Measurements from ENCODE around the gene RHNO1.

Gene RHNO1

DNA sequence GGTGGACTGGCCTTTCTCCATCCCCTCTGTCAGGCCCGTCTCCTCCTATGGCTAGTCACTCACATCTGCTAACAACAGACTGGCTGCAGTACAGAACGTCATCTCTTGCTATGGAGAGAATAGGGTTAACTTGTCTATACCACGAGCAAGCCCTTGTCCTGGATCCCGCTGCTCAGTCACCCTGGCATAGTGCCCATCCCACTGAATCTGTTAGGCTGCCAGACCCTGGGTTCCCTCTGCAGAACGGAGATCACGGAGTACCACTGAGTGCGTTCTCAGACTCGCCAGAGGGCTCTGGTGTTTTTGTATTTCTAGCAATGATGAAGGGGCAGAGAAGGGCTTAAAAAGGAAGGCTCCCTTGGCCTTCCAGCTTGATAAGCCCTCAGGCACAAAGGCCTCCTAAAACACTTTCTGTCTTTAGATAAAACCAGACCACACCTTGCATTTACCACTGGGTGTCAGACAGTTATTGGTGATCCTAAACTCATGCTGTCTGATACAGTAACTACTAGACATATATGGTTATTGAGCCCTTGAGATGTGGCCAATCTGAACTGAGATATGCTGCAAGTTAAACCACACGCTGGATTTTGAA, 35.9 kb upstream of the RHNO1 start:
- no peak for FAIRE-seq
- TF ChIP-seq POU2F2 (IDR thresholded peaks at IDR 0.05; ENCODE audit: low read depth, low read length): no peak
- TF ChIP-seq PAX5 (IDR thresholded peaks at IDR 0.05; ENCODE audit: insufficient read depth, low read length, severe bottlenecking): no peak
- TF ChIP-seq TAF1 (IDR thresholded peaks at IDR 0.05; ENCODE audit: low read depth, low read length): no peak
- TF ChIP-seq POLR2A (IDR thresholded peaks at IDR 0.05; ENCODE audit: low read depth, low read length): no peak
- TF ChIP-seq SPI1 (IDR thresholded peaks at IDR 0.05; ENCODE audit: low read depth, low read length): no peak
- no peak for TF ChIP-seq POLR2AphosphoS5 (IDR thresholded peaks at IDR 0.05; ENCODE audit: low read depth, low read length)

DNA sequence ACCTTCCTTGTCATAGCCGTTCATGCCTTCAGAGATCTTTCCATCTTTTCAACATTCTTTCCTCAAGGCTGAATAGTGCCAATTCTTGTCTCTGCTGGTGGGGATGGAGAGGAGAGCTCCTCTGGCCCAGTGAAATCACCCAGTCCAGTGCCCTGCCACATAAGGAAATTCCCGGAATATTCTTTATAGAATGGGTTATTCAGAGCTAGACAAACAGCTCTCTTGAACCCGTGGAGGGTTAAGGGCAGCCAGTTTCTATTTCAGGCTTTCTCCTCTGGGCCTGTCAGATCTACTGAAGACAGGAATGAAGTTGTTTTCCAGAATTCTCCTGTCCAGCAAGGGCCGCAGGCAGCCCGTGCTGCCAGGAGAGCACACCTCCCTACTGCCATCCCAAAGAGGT, 34.1 kb upstream of the RHNO1 start:
- TF ChIP-seq POU2F2 (IDR thresholded peaks at IDR 0.05; ENCODE audit: low read depth, low read length): no peak
- TF ChIP-seq POLR2A (IDR thresholded peaks at IDR 0.05; ENCODE audit: low read depth, low read length): no peak
- no peak for TF ChIP-seq TAF1 (IDR thresholded peaks at IDR 0.05; ENCODE audit: low read depth, low read length)
- TF ChIP-seq PAX5 (IDR thresholded peaks at IDR 0.05; ENCODE audit: insufficient read depth, low read length, severe bottlenecking): no peak
- TF ChIP-seq SPI1 (IDR thresholded peaks at IDR 0.05; ENCODE audit: low read depth, low read length): no peak
- no peak for TF ChIP-seq POLR2AphosphoS5 (IDR thresholded peaks at IDR 0.05; ENCODE audit: low read depth, low read length)

More for the DNA sequence above, 35.9 kb upstream of the RHNO1 start:
- DNase-seq (ENCODE audit: insufficient read length, low spot score): no peak

DNA sequence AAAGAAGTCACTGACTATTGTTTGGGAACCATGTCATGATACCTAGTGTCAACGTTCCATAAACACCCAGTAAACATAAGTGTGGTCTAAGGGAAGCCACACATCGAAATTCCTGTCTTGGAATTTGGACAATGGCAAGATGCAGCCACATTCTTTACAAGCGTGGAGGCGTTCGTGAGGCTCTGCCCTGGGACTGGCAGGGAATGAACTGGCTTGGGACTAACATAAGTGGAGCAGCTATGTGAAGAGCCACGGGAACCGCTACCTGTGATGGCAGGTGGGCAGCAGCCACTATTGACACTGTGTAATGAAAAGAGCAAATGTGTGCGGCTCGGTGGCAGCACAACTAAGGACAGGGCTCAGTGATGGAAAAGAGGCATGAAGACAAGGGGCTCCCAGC, 32.2 kb upstream of the RHNO1 start:
- DNase-seq (ENCODE audit: insufficient read length, low spot score): no peak
- TF ChIP-seq POLR2A (IDR thresholded peaks at IDR 0.05; ENCODE audit: low read depth, low read length): no peak
- TF ChIP-seq POLR2AphosphoS5 (IDR thresholded peaks at IDR 0.05; ENCODE audit: low read depth, low read length): no peak
- no peak for TF ChIP-seq SPI1 (IDR thresholded peaks at IDR 0.05; ENCODE audit: low read depth, low read length)
- no peak for TF ChIP-seq TAF1 (IDR thresholded peaks at IDR 0.05; ENCODE audit: low read depth, low read length)
- no peak for TF ChIP-seq POU2F2 (IDR thresholded peaks at IDR 0.05; ENCODE audit: low read depth, low read length)
- no peak for TF ChIP-seq PAX5 (IDR thresholded peaks at IDR 0.05; ENCODE audit: insufficient read depth, low read length, severe bottlenecking)
- FAIRE-seq: no peak

More for the DNA sequence above, 34.1 kb upstream of the RHNO1 start:
- DNase-seq (ENCODE audit: insufficient read length, low spot score) (no peak), FAIRE-seq (no peak)

DNA sequence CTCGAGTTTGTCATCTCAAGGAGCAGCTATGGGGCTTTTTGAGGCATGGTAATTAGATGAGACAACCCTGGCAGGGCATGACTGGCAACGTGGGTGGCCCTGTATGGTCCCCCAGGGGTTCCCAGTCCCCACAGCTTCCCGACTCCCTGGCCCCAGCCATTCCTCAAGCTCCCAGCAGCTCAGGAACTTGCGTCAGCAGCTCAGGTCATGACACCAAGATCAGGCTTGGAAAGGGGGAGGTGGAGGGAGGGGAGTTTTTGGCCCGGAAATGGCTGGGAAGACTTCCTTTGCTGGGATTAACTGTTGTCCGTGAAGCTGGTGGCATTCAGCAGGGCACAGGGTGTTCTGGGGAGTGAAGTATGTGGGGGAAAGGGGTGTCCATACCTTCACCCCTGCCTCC, 31.7 kb upstream of the RHNO1 start:
- DNase-seq (ENCODE audit: insufficient read length, low spot score) (no peak), FAIRE-seq (no peak)
- TF ChIP-seq POLR2AphosphoS5 (IDR thresholded peaks at IDR 0.05; ENCODE audit: low read depth, low read length) (no peak), POLR2A (IDR thresholded peaks at IDR 0.05; ENCODE audit: low read depth, low read length) (no peak), TAF1 (IDR thresholded peaks at IDR 0.05; ENCODE audit: low read depth, low read length) (no peak), POU2F2 (IDR thresholded peaks at IDR 0.05; ENCODE audit: low read depth, low read length) (no peak), SPI1 (IDR thresholded peaks at IDR 0.05; ENCODE audit: low read depth, low read length) (no peak), PAX5 (IDR thresholded peaks at IDR 0.05; ENCODE audit: insufficient read depth, low read length, severe bottlenecking) (no peak)

DNA sequence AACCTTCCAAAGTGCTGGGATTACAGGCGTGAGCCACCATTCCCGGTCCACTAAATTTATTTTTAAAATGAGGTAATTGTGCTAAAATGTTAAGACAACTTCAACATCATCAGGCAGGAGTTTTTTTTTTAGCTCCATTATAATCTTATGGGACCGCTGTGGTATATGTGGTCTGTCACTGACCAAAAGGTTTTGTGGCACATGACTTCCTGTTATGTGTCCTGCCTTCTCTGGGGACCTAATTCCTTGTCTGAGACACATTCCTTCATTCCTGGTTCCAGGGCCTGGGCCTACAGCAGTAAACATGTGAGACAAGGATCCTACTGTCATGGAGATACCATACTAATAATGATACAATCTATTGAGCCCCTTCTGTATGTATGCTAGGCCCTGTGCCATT, 25.1 kb upstream of the RHNO1 start:
- DNase-seq (ENCODE audit: insufficient read length, low spot score) (no peak), FAIRE-seq (peak; percentile 13)
- TF ChIP-seq PAX5 (IDR thresholded peaks at IDR 0.05; ENCODE audit: insufficient read depth, low read length, severe bottlenecking) (no peak), SPI1 (IDR thresholded peaks at IDR 0.05; ENCODE audit: low read depth, low read length) (no peak), POLR2AphosphoS5 (IDR thresholded peaks at IDR 0.05; ENCODE audit: low read depth, low read length) (no peak), TAF1 (IDR thresholded peaks at IDR 0.05; ENCODE audit: low read depth, low read length) (no peak), POLR2A (IDR thresholded peaks at IDR 0.05; ENCODE audit: low read depth, low read length) (no peak)

DNA sequence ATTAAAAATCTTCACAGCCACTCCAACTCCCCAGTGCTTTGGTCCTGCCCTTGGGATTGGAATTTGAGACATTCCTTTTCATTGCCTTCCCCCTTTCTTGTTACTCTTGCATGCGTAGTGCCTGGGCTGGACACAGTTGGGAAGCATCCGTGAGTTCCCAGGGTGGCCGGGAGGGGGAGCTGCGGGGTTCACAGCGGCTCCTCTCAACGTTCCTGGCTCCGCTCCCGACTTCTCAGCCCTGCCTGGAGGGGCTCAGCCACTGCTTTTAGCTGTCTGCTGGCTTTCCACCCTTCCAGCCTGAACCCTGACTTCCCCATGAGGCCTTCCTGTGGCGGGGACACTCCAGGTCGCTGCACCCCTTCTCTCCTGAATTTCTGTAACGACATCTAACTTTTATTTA, 23.4 kb upstream of the RHNO1 start:
- FAIRE-seq (peak; percentile 31), DNase-seq (ENCODE audit: insufficient read length, low spot score) (peak; percentile 67)
- TF ChIP-seq SPI1 (IDR thresholded peaks at IDR 0.05; ENCODE audit: low read depth, low read length) (no peak), POLR2AphosphoS5 (IDR thresholded peaks at IDR 0.05; ENCODE audit: low read depth, low read length) (no peak), TAF1 (IDR thresholded peaks at IDR 0.05; ENCODE audit: low read depth, low read length) (no peak), POLR2A (IDR thresholded peaks at IDR 0.05; ENCODE audit: low read depth, low read length) (no peak), POU2F2 (IDR thresholded peaks at IDR 0.05; ENCODE audit: low read depth, low read length) (no peak), PAX5 (IDR thresholded peaks at IDR 0.05; ENCODE audit: insufficient read depth, low read length, severe bottlenecking) (no peak)

DNA sequence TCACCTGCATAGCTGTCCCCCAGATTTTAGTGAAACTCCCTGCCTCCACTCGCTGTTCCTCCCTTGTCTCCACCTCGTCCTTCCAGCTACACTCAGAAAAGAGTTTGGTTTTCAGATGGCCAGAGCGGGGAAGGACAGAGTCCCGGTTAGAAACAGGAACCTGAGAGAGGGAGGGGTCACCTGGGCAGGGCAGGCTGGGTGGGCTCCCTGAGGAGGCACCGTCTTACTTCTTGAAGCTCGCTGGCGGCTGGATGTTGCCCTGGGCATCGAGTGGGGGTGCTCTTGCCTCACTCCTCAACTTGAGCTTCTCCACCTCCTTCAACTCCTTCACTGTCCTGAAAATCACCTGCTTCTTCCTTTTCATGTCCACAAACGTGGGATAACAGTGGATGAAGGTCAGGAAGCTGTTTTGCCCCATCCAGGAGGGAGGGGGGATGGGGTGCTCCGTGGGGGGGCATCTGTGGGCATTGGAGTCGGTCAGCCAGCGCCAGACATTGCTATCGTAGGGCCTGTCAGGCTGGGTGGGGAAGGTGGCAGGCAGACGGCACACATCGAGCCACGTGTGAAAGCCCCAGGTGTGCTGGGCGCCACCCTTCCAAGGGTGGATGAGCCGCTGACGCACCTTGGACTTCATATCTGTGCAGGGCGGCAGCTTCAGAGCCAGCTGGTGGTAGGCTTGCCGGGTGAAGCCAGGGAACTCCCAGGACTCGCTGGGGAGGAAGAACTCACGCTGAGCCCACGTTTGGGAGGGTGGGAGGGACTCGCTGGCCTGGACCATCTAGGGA, 22.2 kb upstream of the RHNO1 start:
- no peak for DNase-seq (ENCODE audit: insufficient read length, low spot score)
- TF ChIP-seq TAF1 (IDR thresholded peaks at IDR 0.05; ENCODE audit: low read depth, low read length) (no peak), POU2F2 (IDR thresholded peaks at IDR 0.05; ENCODE audit: low read depth, low read length) (no peak), POLR2A (IDR thresholded peaks at IDR 0.05; ENCODE audit: low read depth, low read length) (no peak), PAX5 (IDR thresholded peaks at IDR 0.05; ENCODE audit: insufficient read depth, low read length, severe bottlenecking) (no peak), POLR2AphosphoS5 (IDR thresholded peaks at IDR 0.05; ENCODE audit: low read depth, low read length) (no peak), SPI1 (IDR thresholded peaks at IDR 0.05; ENCODE audit: low read depth, low read length) (no peak)
- no peak for FAIRE-seq

DNA sequence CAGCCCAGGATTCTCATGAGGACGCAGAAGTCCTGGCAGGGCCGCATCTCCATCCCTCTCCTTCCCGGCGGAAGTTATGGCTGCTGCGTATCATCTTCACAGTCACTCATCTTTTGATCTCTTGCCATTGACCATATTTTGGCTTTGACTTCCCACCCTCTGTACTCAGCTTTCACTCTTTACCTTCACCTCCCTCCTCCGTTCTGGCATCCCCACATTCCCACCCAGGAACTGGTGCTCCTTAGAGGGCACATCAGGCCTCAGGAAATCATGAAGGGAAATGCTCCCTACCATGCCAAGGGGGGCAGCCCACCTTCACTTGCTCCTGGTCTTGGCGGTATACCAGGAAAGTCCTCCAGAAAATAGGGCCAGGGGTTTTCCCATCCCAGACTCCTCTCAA, 21.5 kb upstream of the RHNO1 start:
- DNase-seq (ENCODE audit: insufficient read length, low spot score) (no peak), FAIRE-seq (no peak)
- no peak for TF ChIP-seq TAF1 (IDR thresholded peaks at IDR 0.05; ENCODE audit: low read depth, low read length)
- TF ChIP-seq POU2F2 (IDR thresholded peaks at IDR 0.05; ENCODE audit: low read depth, low read length): no peak
- no peak for TF ChIP-seq PAX5 (IDR thresholded peaks at IDR 0.05; ENCODE audit: insufficient read depth, low read length, severe bottlenecking)
- no peak for TF ChIP-seq POLR2AphosphoS5 (IDR thresholded peaks at IDR 0.05; ENCODE audit: low read depth, low read length)
- no peak for TF ChIP-seq POLR2A (IDR thresholded peaks at IDR 0.05; ENCODE audit: low read depth, low read length)
- TF ChIP-seq SPI1 (IDR thresholded peaks at IDR 0.05; ENCODE audit: low read depth, low read length): no peak

DNA sequence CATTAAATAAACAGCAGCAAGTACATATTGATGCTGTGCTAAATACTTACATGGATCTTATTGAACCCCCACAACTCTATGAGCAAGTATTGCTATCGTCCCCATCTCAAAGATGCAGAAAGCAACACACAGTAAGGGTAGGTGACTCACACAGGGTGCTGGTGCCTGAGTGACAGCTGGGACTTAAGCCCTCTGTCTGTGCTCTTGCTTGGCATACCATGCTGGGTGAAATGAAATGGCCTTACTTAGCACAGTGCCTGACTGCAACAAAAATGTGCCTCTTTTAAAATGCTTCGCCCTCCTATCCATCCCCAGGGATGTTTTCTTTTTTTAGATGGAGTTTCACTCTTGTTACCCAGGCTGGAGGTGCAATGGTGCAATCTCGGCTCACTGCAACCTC, 21.0 kb upstream of the RHNO1 start:
- FAIRE-seq (no peak), DNase-seq (ENCODE audit: insufficient read length, low spot score) (no peak)
- TF ChIP-seq POLR2A (IDR thresholded peaks at IDR 0.05; ENCODE audit: low read depth, low read length) (no peak), PAX5 (IDR thresholded peaks at IDR 0.05; ENCODE audit: insufficient read depth, low read length, severe bottlenecking) (no peak), POU2F2 (IDR thresholded peaks at IDR 0.05; ENCODE audit: low read depth, low read length) (no peak), TAF1 (IDR thresholded peaks at IDR 0.05; ENCODE audit: low read depth, low read length) (no peak), POLR2AphosphoS5 (IDR thresholded peaks at IDR 0.05; ENCODE audit: low read depth, low read length) (no peak), SPI1 (IDR thresholded peaks at IDR 0.05; ENCODE audit: low read depth, low read length) (no peak)

Measured in GM12891 (cell line).